PC-9 (cell line): ENCODE results near the gene STEAP3. TPM values are rescaled to one million over a fixed set of nuclear protein-coding genes. Genes with fewer than 3 reads are reported as not detected.

Source experiments
- BruUV-seq: library from RNA; stranded (reverse); fragments of 400-500 nt; replicated peaks from 2 replicates; lab custom pipeline; 2021; lab: Mats Ljungman, UMichigan
- CTCF ChIA-PET: fragments of 300-600 bp; sonication (Branson Sonifier 250); formaldehyde crosslinking; loops from one replicate; lab custom pipeline; 2022; ENCODE audit warnings: antibody characterized with exemption; lab: Charles Lee
- POLR2A ChIA-PET: fragments of 300-600 bp; sonication (Branson Sonifier 250); formaldehyde crosslinking; loops from one replicate; lab custom pipeline; 2022; ENCODE audit warnings: antibody characterized with exemption; ENCODE audit not compliant: unreplicated experiment; lab: Charles Lee
- DNase-seq, 2 experiments: peaks; one replicate each; pipeline versions ENCODE4 v3.0.0 to v3.0.0-alpha.2; 2015 to 2022; ENCODE audit warnings: mixed read lengths in 1 of 2
- H2AFZ ChIP-seq: fragments of 200-600 bp; sonication (generic); 2 replicates; pipeline ENCODE4 v1.8.1; 2017; ENCODE audit warnings: antibody characterized with exemption
- H3F3A ChIP-seq: fragments of 200-600 bp; sonication (generic); 2 replicates; pipeline ENCODE4 v1.8.1; 2017; ENCODE audit warnings: antibody characterized with exemption, mild to moderate bottlenecking, low read depth; ENCODE audit not compliant: insufficient read depth
- H3K27ac ChIP-seq: fragments of 200-600 bp; sonication (generic); 2 replicates; pipeline ENCODE4 v1.6.1; 2016; ENCODE audit warnings: mixed run types
- H3K27me3 ChIP-seq: fragments of 200-600 bp; sonication (generic); 2 replicates; pipeline ENCODE4 v1.6.1; 2016; ENCODE audit warnings: low read depth, mixed run types; ENCODE audit not compliant: insufficient read depth
- H3K36me3 ChIP-seq: fragments of 200-600 bp; sonication (generic); 2 replicates; pipeline ENCODE4 v1.6.1; 2016; ENCODE audit warnings: low read depth, mixed run types
- H3K4me1 ChIP-seq: fragments of 200-600 bp; sonication (generic); replicated peaks from 2 replicates; pipeline ENCODE4 v1.6.1; 2016; ENCODE audit warnings: mixed run types; ENCODE audit not compliant: insufficient read depth
- H3K4me2 ChIP-seq: fragments of 200-600 bp; sonication (generic); 2 replicates; pipeline ENCODE4 v1.6.1; 2017; ENCODE audit warnings: mixed run types
- H3K4me3 ChIP-seq: fragments of 200-600 bp; sonication (generic); 2 replicates; pipeline ENCODE4 v1.6.1; 2016; ENCODE audit warnings: mixed run types
- H3K79me2 ChIP-seq: fragments of 200-600 bp; sonication (generic); 2 replicates; pipeline ENCODE4 v1.6.1; 2017; ENCODE audit warnings: low read depth, mixed run types
- H3K9me2 ChIP-seq: fragments of 200-600 bp; sonication (generic); 2 replicates; pipeline ENCODE4 v1.8.1; 2017; ENCODE audit warnings: mild to moderate bottlenecking; ENCODE audit not compliant: insufficient read depth
- H3K9me3 ChIP-seq: fragments of 200-600 bp; sonication (generic); 2 replicates; pipeline ENCODE4 v1.8.1; 2016; ENCODE audit warnings: low read depth; ENCODE audit not compliant: insufficient read depth
- H4K20me1 ChIP-seq: fragments of 200-600 bp; sonication (generic); 2 replicates; pipeline ENCODE4 v1.8.1; 2017; ENCODE audit not compliant: insufficient read depth
- CTCF ChIP-seq: fragments of 200-600 bp; sonication (generic); conservative IDR thresholded peaks from 2 replicates; pipeline ENCODE4 v1.6.1; 2017; ENCODE audit warnings: mixed run types, antibody characterized with exemption, mild to moderate bottlenecking, moderate library complexity
- EZH2 ChIP-seq: fragments of 200-600 bp; sonication (generic); IDR thresholded peaks from 2 replicates; pipeline ENCODE4 v1.8.0; 2017; ENCODE audit warnings: antibody characterized with exemption, low read depth
- intact Hi-C: fragments of 100-400 bp; cut with micrococcal nuclease; formaldehyde crosslinking; loops from one replicate; pipeline ENCODE4 v1.10.0; 2022; ENCODE audit not compliant: unreplicated experiment
- total RNA-seq: library from RNA; stranded (reverse); gene quantifications from 2 replicates; pipeline ENCODE4 v1.2.3, GENCODE V29; 2021

The STEAP3 gene
- total RNA-seq, 1 experiment from 2014 or later: 23.0 TPM

- no peaks in the 10 kb centered on the region for H3K36me3 ChIP-seq
- H2AFZ ChIP-seq: no peak overlapping the region
- intact Hi-C loops: loop anchor here (2.0 kb wide), 1 partner anchor 81 kb away; no protein-coding TSS in a partner anchor
- H3K27ac ChIP-seq: no peak overlapping the region
- no TSS peak for BruUV-seq
- H3K4me2 ChIP-seq: no peak overlapping the region
- H3K27me3 ChIP-seq: no peaks in the 10 kb centered on the region
- no peaks in the 10 kb centered on the region for H3K9me3 ChIP-seq
- DNase-seq: no peak
- POLR2A ChIA-PET: no interaction called here
- no peaks in the 10 kb centered on the region for H3K79me2 ChIP-seq
- H4K20me1 ChIP-seq: no peaks in the 10 kb centered on the region
- H3F3A ChIP-seq: no peaks in the 10 kb centered on the region
- TF ChIP-seq EZH2 (no peak), CTCF (no peak)
- H3K9me2 ChIP-seq: no peaks in the 10 kb centered on the region
- H3K4me3 ChIP-seq: no peak overlapping the region
- CTCF ChIA-PET: no interaction called here
- peaks cover 15% of the 10 kb centered on the region for H3K4me1 ChIP-seq
Measured at GRCh38 chr2:119175517-119175916, 48.1 kb upstream of the STEAP3 start.

GRCh38 chr2:119177171-119177837 lies 46.3 kb upstream of the STEAP3 start:
- BruUV-seq: no TSS peak
- intact Hi-C loops: no loop called here
- CTCF ChIA-PET: no interaction called here
- TF ChIP-seq EZH2 (no peak), CTCF (no peak)
- Histone ChIP-seq H3K79me2 (no peaks in the 10 kb centered on the region), H3K27me3 (no peaks in the 10 kb centered on the region), H3F3A (no peaks in the 10 kb centered on the region), H3K9me3 (no peaks in the 10 kb centered on the region), H3K27ac (no peak overlapping the region), H3K4me2 (no peak overlapping the region), H3K36me3 (no peaks in the 10 kb centered on the region), H3K9me2 (no peaks in the 10 kb centered on the region), H3K4me3 (no peak overlapping the region), H4K20me1 (no peaks in the 10 kb centered on the region), H3K4me1 (peaks cover 21% of the 10 kb centered on the region), H2AFZ (no peak overlapping the region)
- no peak for DNase-seq
- POLR2A ChIA-PET: no interaction called here

- H3K79me2 ChIP-seq: no peaks in the 10 kb centered on the region
- H4K20me1 ChIP-seq: no peaks in the 10 kb centered on the region
- H3K27ac ChIP-seq: no peak overlapping the region
- no peaks in the 10 kb centered on the region for H3K9me2 ChIP-seq
- no peak for DNase-seq
- no peak overlapping the region for H3K4me2 ChIP-seq
- intact Hi-C loops: no loop called here
- BruUV-seq: no TSS peak
- peaks cover 21% of the 10 kb centered on the region for H3K4me1 ChIP-seq
- no peak overlapping the region for H2AFZ ChIP-seq
- H3K27me3 ChIP-seq: no peaks in the 10 kb centered on the region
- no peaks in the 10 kb centered on the region for H3K36me3 ChIP-seq
- H3F3A ChIP-seq: no peaks in the 10 kb centered on the region
- H3K9me3 ChIP-seq: no peaks in the 10 kb centered on the region
- CTCF ChIA-PET: no interaction called here
- TF ChIP-seq EZH2: no peak
- no peak for TF ChIP-seq CTCF
- no peak overlapping the region for H3K4me3 ChIP-seq
- POLR2A ChIA-PET: no interaction called here
Measured at GRCh38 chr2:119177838-119178190, 45.8 kb upstream of the STEAP3 start.
